Keratinocyte (primary cell): ENCODE data around the gene VEGFA. TPM values are rescaled to one million over a fixed set of nuclear protein-coding genes. Genes with fewer than 3 reads are reported as not detected.

Source experiments
- DNase-seq: peaks from one replicate; pipeline ENCODE4 v3.0.0-alpha.2; 2011; ENCODE audit warnings: low read depth, missing footprints, low spot score
- FAIRE-seq: peaks from 2 replicates; lab custom pipeline; 2011; peaks lifted over from hg19 to GRCh38; lab: Jason Lieb, UNC
- H2AFZ ChIP-seq: 2 replicates; pipeline ENCODE4 v1.6.0; 2012; ENCODE audit warnings: low read length, control low read depth, inconsistent platforms; ENCODE audit not compliant: control insufficient read depth
- H3K27ac ChIP-seq: 2 replicates; pipeline ENCODE4 v1.5.1; 2011; ENCODE audit warnings: low read length; ENCODE audit not compliant: control insufficient read depth, insufficient read depth
- H3K27me3 ChIP-seq: 3 replicates; pipeline ENCODE4 v1.6.0; 2011; ENCODE audit warnings: low read length; ENCODE audit not compliant: control insufficient read depth, insufficient read depth; ENCODE audit errors: extremely low read depth
- H3K36me3 ChIP-seq, 2 experiments: 2 replicates in 1 of 2; 3 replicates in 1 of 2; pipeline ENCODE4 v1.5.1; 2011; ENCODE audit warnings: low read length in 2 of 2, mild to moderate bottlenecking in 1 of 2; ENCODE audit not compliant: control insufficient read depth in 2 of 2, insufficient read depth in 2 of 2; ENCODE audit errors: extremely low read depth in 1 of 2
- H3K4me1 ChIP-seq: 3 replicates; pipeline ENCODE4 v1.5.1; 2011; ENCODE audit warnings: low read length; ENCODE audit not compliant: control insufficient read depth, insufficient read depth; ENCODE audit errors: extremely low read depth
- H3K4me2 ChIP-seq: 3 replicates; pipeline ENCODE4 v1.6.0; 2011; ENCODE audit warnings: low read depth, low read length; ENCODE audit not compliant: control insufficient read depth, insufficient read depth; ENCODE audit errors: extremely low read depth
- H3K4me3 ChIP-seq, 3 experiments: fragments of 200-600 bp in 1 of 3; sonication (generic) in 1 of 3; 2 replicates in 2 of 3; 3 replicates in 1 of 3; pipeline ENCODE4 v1.5.1; 2011 to 2016; ENCODE audit warnings: low read length in 3 of 3, mild to moderate bottlenecking in 3 of 3, control low read depth in 2 of 3, inconsistent platforms in 1 of 3, low read depth in 1 of 3, mixed read lengths in 1 of 3, mixed run types in 1 of 3, moderate library complexity in 1 of 3; ENCODE audit not compliant: control insufficient read depth in 2 of 3, insufficient read depth in 2 of 3; ENCODE audit errors: extremely low read depth in 1 of 3
- H3K79me2 ChIP-seq: 2 replicates; pipeline ENCODE4 v1.6.0; 2012; ENCODE audit warnings: low read length; ENCODE audit not compliant: control insufficient read depth, insufficient read depth
- H3K9ac ChIP-seq: 3 replicates; pipeline ENCODE4 v1.6.0; 2011; ENCODE audit warnings: low read length; ENCODE audit not compliant: control insufficient read depth, insufficient read depth; ENCODE audit errors: extremely low read depth
- H3K9me1 ChIP-seq: 3 replicates; pipeline ENCODE4 v1.6.0; 2011; ENCODE audit warnings: low read length; ENCODE audit not compliant: control insufficient read depth, insufficient read depth; ENCODE audit errors: extremely low read depth
- H3K9me3 ChIP-seq: 2 replicates; pipeline ENCODE4 v1.5.1; 2012; ENCODE audit warnings: low read depth, low read length; ENCODE audit not compliant: control insufficient read depth
- H4K20me1 ChIP-seq: 3 replicates; pipeline ENCODE4 v1.6.0; 2011; ENCODE audit warnings: low read length; ENCODE audit not compliant: control insufficient read depth, insufficient read depth; ENCODE audit errors: extremely low read depth
- CTCF ChIP-seq, 3 experiments: IDR thresholded peaks in 1 of 3; conservative IDR thresholded peaks in 1 of 3; optimal IDR thresholded peaks in 1 of 3; 2 replicates in 2 of 3; 3 replicates in 1 of 3; pipeline versions ENCODE3 to v1.5.1; 2011; ENCODE audit warnings: low read length in 3 of 3, mild to moderate bottlenecking in 3 of 3, moderate library complexity in 2 of 3, control low read depth in 1 of 3, inconsistent platforms in 1 of 3; ENCODE audit not compliant: insufficient read depth in 2 of 3; ENCODE audit errors: extremely low read depth in 1 of 3
- EZH2 ChIP-seq: IDR thresholded peaks from one replicate; pipeline ENCODE4 v1.6.1; 2012; ENCODE audit warnings: inconsistent platforms, mild to moderate bottlenecking, low read length, moderate library complexity
- dilution Hi-C: fragments of 300-500 bp; cut with MboI; formaldehyde crosslinking; loops from one replicate; pipeline ENCODE4 v1.7.0; 2020; ENCODE audit warnings: low sequenced_read_pairs; ENCODE audit not compliant: extremely low pct_ligation_motif_present
- polyA plus RNA-seq, 5 experiments: library from polyadenylated mRNA; depleted of rRNA in 3 of 5; stranded (reverse) in 3 of 5; stranded (forward) in 1 of 5; unstranded in 1 of 5; fragments of >200 nt; gene quantifications; 1 replicate in 1 of 5; 2 replicates in 3 of 5; 3 replicates in 1 of 5; pipeline versions ENCODE4 v1.2.1 to v1.2.3, GENCODE V29; 2011 to 2012; ENCODE audit warnings: missing spikeins in 2 of 5, low read depth in 1 of 5, low replicate concordance in 1 of 5

VEGFA gene
- polyA plus RNA-seq, 1 donor (not counting 4 experiments of a cell fraction or from before 2014, with no cell fraction given), result 149 TPM

GRCh38 chr6:43724354-43724753 lies 45.7 kb upstream of the VEGFA start:
- Histone ChIP-seq H3K4me2 (peak overlapping the region; percentile 27), H3K9ac (peak overlapping the region; percentile 51), H3K4me3 (peak overlapping the region in 1 of 3 experiments; percentile 40), H3K9me1 (no peaks in the 10 kb centered on the region), H2AFZ (no peak overlapping the region), H3K36me3 (no peaks in the 10 kb centered on the region), H3K79me2 (no peaks in the 10 kb centered on the region), H3K9me3 (no peaks in the 10 kb centered on the region), H3K4me1 (peaks cover 37% of the 10 kb centered on the region), H3K27ac (peak overlapping the region; percentile 26), H3K27me3 (peaks cover 10% of the 10 kb centered on the region), H4K20me1 (no peaks in the 10 kb centered on the region)
- no peak for FAIRE-seq
- TF ChIP-seq EZH2 (no peak), CTCF (optimal IDR thresholded peaks at IDR 0.05 in 1 of 3, IDR thresholded peaks at IDR 0.05 in 1 of 3, conservative IDR thresholded peaks at IDR 0.05 in 1 of 3; ENCODE audit: extremely low read depth in 1 of 3, insufficient read depth in 2 of 3, low read length in 3 of 3) (no peak)
- dilution Hi-C loops, result no loop called here
- DNase-seq, result no peak

GRCh38 chr6:43724914-43725642 lies 44.9 kb upstream of the VEGFA start:
- H2AFZ ChIP-seq, result no peak overlapping the region
- H3K27ac ChIP-seq, result peak overlapping the region; percentile 62
- peak; percentile 88 for DNase-seq
- H3K4me1 ChIP-seq, result peaks cover 37% of the 10 kb centered on the region
- dilution Hi-C loops, result no loop called here
- peak overlapping the region; percentile 53 for H3K9ac ChIP-seq
- H3K36me3 ChIP-seq, result no peaks in the 10 kb centered on the region
- peak; percentile 85 for FAIRE-seq
- H3K9me1 ChIP-seq, result no peaks in the 10 kb centered on the region
- no peaks in the 10 kb centered on the region for H3K79me2 ChIP-seq
- peak overlapping the region; percentile 27 for H3K4me2 ChIP-seq
- no peaks in the 10 kb centered on the region for H4K20me1 ChIP-seq
- TF ChIP-seq CTCF (optimal IDR thresholded peaks at IDR 0.05 in 1 of 3, IDR thresholded peaks at IDR 0.05 in 1 of 3, conservative IDR thresholded peaks at IDR 0.05 in 1 of 3; ENCODE audit: extremely low read depth in 1 of 3, insufficient read depth in 2 of 3, low read length in 3 of 3) (no peak), EZH2 (no peak)
- H3K9me3 ChIP-seq, result no peaks in the 10 kb centered on the region
- peak overlapping the region in 1 of 3 experiments; percentile 40 for H3K4me3 ChIP-seq
- H3K27me3 ChIP-seq, result peaks cover 5% of the 10 kb centered on the region
